ENCODE results near the gene ERRFI1.
"Not testable (repeated sequence)": the region's sequence is repeated elsewhere in the genome, so short reads cannot be mapped to it uniquely, and the experiment has no call there.

ERRFI1 gene, protein sequence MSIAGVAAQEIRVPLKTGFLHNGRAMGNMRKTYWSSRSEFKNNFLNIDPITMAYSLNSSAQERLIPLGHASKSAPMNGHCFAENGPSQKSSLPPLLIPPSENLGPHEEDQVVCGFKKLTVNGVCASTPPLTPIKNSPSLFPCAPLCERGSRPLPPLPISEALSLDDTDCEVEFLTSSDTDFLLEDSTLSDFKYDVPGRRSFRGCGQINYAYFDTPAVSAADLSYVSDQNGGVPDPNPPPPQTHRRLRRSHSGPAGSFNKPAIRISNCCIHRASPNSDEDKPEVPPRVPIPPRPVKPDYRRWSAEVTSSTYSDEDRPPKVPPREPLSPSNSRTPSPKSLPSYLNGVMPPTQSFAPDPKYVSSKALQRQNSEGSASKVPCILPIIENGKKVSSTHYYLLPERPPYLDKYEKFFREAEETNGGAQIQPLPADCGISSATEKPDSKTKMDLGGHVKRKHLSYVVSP

GRCh38 chr1:8026153-8026975 lies at the start of gene ERRFI1:
TSS of gene ERRFI1 (minus strand) at chr1:8026309. CDS start at chr1:8015619, 10,690 bp downstream.
- DNase-seq (ENCODE audit: low read depth) = peak; percentile 90

- no peak for DNase-seq (ENCODE audit: low read depth)
Observed at GRCh38 chr1:8075511-8076051, 49.5 kb upstream of the ERRFI1 start.

DNA sequence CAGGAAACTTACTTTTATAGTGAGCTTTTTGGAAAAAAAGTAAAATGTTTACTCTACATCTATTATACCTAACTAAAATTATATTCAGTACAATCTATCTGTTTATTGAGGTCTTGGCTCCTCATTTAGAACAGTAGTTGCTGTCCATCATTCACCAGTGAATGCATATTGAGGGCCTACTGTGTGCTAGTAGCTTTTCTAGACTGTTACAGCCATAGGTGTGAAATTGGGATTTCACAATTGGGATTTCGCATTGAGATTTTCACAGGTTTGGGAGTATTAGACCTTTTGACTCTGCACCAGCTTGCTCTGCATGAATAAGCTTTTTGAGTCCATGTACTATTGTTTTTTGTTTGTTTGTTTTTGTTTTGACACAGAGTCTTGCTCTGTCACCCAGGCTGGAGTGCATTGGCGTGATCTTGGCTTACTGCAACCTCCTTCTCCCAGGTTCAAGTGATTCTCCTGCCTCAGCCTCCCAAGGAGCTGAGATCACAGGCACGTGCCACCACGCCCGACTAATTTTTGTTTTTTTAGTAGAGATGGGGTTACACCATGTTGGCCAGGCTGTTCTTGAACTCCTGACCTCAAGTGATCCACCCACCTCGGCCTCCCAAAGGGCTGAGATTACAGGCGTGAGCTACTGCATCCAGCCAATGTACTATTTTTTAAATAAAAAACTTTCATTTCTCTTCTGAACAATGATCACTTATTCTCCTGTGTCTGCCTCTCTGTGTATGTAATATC lies 47.2 kb upstream of the ERRFI1 start:
- no peak for DNase-seq (ENCODE audit: low read depth)

- DNase-seq (ENCODE audit: low read depth) = no peak
Observed at GRCh38 chr1:8070381-8070811, 44.3 kb upstream of the ERRFI1 start.

- DNase-seq (ENCODE audit: low read depth) = not testable (repeated sequence)
Observed at GRCh38 chr1:8069614-8070320, 43.7 kb upstream of the ERRFI1 start.

- DNase-seq (ENCODE audit: low read depth) = no peak
Observed at GRCh38 chr1:8065369-8065768, 39.3 kb upstream of the ERRFI1 start.

GRCh38 chr1:8063298-8064036 lies 37.4 kb upstream of the ERRFI1 start:
- no peak for DNase-seq (ENCODE audit: low read depth)

DNA sequence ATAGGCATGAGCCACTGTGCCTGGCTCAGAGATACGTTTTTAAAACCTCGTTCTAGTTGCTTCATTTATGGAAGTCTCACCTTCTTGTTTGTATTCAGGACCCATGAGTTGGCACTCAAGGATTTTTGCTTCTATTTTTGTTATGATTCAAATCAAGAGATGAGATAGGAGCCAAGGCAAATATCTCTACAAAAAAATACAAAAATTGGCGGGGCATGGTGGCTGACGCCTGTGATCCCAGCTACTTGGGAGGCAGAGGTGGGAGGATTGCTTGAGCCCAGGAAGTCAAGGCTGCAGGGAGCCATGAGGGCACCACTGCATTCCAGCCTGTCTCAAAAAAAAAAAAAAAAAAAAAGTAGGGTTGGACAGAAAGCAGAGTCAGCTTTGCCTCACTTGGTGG lies 36.8 kb upstream of the ERRFI1 start:
- no peak for DNase-seq (ENCODE audit: low read depth)

DNA sequence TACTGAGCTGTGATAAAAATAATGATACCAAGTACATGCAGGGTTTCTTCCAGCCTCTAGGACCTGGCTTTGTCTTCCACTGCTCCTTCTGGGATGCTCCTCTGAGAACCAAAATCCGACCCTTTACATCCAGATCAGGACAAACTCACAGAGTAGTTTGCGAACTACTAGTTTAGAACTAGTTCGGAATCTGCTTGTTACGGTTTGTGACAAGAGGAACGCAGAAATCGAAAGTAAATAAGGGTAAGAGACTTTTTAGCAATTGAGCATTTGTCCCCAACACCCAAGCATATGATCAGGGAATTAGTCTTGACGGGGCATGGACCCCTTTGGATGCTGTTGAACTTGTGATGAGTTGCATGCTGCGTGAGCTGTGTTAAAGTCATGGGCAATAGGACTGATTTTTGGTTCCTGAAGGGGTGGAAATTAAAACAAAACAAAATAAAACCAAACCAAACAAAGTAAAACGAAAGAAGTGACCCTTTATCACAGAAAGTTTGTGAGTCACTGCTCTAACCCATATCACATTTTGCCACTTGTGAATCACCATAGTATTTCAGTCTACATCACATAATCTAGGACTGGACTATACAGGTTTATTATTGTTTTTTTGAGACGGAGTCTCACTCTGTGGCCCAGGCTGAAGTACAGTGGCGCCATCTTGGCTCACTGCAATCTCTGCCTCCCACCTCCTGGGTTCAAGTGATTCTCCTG lies 35.7 kb upstream of the ERRFI1 start:
- DNase-seq (ENCODE audit: low read depth) = no peak

DNA sequence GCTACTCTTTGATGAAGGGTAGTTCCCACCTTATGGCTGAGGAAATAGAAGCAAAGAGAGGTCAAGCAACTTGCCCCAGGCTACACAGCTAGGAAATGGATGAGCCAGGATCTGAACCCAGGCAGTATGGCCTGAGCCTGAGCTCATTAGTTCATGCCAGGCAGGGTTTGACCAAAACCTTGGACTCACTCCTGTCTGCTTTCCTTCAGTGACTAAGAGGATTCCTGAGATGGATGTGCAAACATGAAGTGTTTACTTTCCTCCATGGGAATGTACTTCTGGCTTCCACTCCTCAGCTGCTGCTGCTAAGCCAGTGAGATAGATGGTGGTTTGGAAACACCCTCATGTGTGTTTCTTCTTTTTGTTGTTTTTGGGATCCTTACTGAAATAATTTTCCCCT lies 35.1 kb upstream of the ERRFI1 start:
- no peak for DNase-seq (ENCODE audit: low read depth)

GRCh38 chr1:8059161-8059622 lies 33.1 kb upstream of the ERRFI1 start:
- DNase-seq (ENCODE audit: low read depth) = no peak

DNA sequence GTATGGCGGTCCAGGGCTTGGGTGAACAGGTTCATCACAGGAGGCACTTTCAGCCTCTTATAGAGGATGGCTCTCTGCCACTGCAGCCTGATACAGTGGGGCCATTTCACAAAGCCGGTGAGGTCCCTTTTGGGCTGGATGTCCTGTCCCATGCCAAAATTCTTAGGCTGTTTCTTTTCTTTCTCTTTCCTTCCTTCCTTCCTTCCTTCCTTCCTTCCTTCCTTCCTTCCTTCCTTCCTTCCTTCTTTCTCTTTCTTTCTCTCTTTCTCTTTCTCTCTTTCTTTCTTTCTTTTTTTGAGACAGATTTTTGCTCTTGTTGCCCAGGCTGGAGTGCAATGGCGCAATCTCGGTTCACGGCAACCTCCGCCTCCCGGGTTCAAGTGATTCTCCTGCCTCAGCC lies 31.7 kb upstream of the ERRFI1 start:
- DNase-seq (ENCODE audit: low read depth) = not testable (repeated sequence)

- no peak for DNase-seq (ENCODE audit: low read depth)
Observed at GRCh38 chr1:8055973-8056372, 29.9 kb upstream of the ERRFI1 start.

- no peak for DNase-seq (ENCODE audit: low read depth)
Observed at GRCh38 chr1:8053878-8054567, 27.9 kb upstream of the ERRFI1 start.

DNA sequence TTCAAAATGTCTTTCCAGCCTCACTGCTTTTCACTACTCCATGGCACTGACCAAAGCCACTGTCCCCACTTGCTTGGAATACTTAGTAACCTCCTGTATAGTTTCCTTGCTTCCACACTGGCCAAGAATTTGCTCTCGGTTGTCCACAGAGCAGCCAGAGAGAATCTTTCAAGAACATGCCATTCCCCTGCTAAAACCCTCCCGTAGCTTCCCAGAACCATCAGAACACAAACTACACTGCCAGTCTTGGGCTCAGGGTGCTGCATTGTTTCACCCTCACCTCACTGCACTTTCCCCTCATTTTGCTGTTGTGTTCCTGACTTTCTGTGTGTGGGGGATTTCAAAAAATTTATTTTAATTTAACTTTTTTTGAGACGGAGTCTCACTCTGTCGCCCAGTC lies 25.5 kb upstream of the ERRFI1 start:
- no peak for DNase-seq (ENCODE audit: low read depth)

GRCh38 chr1:8049229-8049628 lies 23.1 kb upstream of the ERRFI1 start:
- not testable (repeated sequence) for DNase-seq (ENCODE audit: low read depth)

DNA sequence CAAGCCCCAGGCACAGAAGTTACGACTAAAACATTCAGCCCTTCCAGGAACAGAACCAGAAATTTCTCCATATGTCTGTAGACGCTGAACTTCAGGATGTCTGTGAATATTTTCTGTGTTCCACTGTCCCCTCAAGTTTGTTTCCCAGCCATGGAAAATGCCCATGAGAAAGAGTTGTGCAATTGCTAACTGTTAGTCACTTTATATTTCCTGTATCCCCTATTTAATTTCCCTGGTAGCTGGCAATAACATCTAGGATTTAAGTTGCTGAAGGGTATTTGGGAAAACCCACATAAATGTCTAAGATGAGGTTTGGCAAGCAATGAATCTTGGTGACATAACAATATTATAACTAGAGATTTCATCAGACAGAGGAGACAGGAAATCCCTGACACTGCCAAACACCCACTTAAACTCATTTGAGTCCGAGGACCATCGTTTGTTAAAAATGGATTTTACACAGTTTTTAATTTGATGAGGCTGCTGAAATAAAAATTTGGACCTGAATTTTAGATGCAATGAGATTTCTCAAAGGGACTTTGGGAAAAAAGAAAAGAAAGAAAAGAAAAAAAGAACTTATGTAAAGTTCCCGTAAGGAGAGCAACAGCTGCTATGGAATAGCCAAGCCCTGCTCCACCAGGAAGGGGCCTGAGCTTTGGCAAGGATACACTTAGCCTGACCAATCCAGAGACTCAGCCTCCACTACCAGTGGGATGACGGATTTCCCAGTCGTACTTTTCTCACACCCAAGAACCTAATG lies 21.8 kb upstream of the ERRFI1 start:
- no peak for DNase-seq (ENCODE audit: low read depth)

- no peak for DNase-seq (ENCODE audit: low read depth)
Observed at GRCh38 chr1:8047112-8047511, 21.0 kb upstream of the ERRFI1 start.

- DNase-seq (ENCODE audit: low read depth) = no peak
Observed at GRCh38 chr1:8046391-8046790, 20.3 kb upstream of the ERRFI1 start.

Data from activated T-cell treated with anti-CD3 and anti-CD28 coated beads for 48 hours (primary cell).